Measurements from ENCODE around the gene C14orf132.

C14orf132 gene

GRCh38 chr14:96039633-96040311 lies 610 bp downstream of the C14orf132 start:
- DNase-seq (ENCODE audit: low read depth): no peak

DNA sequence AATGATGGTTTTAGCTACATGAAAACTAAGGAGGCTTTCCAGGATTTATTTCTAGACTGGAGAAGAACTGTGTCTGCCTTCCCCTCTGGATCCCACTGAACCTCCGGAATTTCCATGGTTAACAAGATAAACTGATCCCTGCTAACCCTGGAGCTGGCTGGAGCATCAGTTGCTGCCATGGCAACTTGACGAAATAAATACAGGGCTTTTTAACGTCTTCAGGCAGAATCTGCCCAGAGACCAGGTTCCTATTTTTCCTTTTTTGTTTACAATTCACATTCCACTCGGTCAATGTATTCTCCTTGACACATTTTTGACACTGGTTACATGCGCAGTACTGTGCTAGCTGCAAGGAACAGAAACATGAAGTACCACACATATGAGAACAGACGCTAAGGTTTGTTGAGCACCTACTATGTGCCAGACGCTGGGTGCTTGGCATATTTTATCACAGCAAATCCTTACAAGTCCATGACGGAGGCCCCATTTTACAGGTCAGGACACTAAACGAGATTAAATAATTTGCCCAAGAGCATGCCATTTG lies 1.7 kb downstream of the C14orf132 start:
- DNase-seq (ENCODE audit: low read depth): no peak

DNA sequence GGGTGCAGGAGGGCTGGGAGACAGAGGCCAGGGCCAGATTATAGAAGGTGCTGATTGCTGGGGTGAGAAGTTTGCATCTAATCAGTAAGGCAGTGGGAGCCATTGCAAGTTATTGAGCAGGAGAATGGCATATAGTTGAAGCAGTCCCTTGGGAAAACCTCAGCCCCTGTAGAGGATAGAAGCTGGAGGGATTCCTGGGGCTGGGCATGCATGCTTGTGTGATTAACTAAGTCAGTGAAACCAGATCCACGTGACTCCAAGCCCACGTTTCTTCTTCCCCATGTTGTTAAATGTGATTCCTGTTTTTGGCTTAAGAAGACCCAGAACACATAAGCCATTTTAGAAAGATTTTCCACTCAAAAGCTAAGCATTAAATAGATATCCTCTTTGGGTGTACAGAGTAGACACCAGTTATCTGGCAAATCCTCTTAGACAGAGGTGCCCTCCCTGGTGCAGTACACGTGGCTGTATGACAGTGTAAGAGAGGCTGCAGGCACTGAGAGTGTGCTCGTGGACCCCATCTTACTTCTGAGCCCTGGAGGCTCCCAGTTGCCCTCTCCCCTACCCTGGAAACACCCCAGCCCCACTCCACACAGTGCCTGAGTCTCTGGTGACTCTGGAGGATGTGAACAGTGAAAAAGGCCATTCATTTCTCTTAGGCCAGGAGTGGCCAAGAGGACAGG lies 3.2 kb downstream of the C14orf132 start:
- no peak for DNase-seq (ENCODE audit: low read depth)

DNA sequence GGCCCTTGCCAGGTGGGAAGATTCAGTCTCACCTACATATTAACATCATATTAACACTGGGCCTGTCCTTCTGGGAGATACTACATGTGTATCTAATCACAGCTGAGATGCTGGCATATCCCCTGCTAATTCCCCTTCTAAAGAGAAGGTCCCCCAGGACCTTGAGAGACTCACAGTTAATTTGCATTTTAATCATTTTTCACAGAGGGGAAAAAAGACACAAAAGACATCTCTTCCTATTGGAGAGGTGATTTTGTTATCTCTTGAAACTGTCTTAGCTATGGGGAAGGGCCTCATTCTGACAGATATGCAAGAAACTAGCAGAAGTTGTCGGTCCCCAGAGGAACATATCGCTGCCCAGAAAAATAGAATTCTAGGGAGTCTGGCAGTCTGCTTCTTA lies 7.5 kb downstream of the C14orf132 start:
- no peak for DNase-seq (ENCODE audit: low read depth)

GRCh38 chr14:96047101-96047500 lies 7.9 kb downstream of the C14orf132 start:
- DNase-seq (ENCODE audit: low read depth): no peak

- DNase-seq (ENCODE audit: low read depth): no peak
These were observed 10.8 kb downstream of the C14orf132 start for GRCh38 chr14:96049932-96050331.

DNA sequence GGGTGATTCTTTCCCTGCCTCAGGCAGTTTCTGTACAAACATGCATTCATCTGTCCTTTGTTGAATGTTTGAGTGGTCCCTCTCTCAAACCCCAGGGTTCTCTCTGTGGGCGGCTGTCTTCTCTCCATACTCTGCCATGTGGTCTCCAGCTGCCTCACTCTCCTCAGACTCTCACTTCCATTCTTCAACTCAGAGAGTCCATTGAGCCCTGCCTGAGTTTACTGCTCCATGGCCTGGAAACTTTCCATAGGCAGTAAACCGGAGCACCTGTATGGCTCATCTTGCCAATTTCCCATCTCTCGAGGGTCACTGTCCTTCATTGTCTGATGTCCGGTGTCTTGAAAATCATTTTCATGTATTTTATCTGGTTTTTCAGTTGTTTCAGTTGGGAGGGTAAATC lies 11.3 kb downstream of the C14orf132 start:
- no peak for DNase-seq (ENCODE audit: low read depth)

- DNase-seq (ENCODE audit: low read depth): no peak
These were observed 12.1 kb downstream of the C14orf132 start for GRCh38 chr14:96051231-96051630.

DNA sequence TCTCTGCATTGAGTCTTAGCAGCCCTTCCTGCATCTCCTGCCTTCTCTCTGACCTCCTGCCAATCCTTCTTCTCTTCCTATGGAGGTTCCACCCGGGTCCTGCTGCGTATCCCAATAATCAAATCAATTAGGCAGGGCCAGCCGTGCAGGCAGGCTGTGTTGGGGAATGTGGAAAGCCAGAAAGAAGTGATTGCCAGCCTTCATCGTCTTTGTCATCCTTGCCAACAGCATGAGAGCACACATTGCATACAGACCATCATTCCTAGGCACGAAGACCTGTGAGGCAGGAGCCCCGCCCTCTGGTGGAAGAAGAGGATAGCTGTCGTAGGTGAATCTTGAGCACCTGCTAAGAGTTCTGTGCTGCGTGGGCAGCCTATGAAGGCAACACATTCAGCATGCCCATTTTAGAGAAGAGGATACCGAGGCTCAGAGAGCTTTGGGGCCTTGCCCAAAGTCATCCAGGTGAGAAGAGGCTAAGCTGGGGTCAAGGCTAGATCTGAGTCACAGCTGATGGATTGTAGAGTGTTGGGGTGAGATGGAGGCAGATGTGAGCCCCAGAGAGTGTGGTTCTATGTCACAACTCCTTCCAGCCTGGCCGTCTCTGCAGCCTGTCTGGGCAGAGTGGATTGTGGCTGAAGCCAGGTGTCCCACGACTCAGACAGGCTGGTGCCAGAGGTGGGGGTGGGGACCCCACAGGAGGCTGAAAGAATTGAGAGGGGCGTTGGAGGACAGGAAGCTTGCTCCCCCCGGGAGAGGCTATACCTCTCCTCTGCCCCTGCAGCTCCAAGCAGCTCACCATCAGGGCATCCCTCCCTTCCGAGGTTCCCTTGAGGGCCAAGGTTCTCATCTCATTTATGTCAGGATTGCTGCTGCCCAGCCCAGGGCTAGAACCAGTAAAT lies 12.7 kb downstream of the C14orf132 start:
- DNase-seq (ENCODE audit: low read depth): no peak

GRCh38 chr14:96052541-96053247 lies 13.5 kb downstream of the C14orf132 start:
- no peak for DNase-seq (ENCODE audit: low read depth)

DNA sequence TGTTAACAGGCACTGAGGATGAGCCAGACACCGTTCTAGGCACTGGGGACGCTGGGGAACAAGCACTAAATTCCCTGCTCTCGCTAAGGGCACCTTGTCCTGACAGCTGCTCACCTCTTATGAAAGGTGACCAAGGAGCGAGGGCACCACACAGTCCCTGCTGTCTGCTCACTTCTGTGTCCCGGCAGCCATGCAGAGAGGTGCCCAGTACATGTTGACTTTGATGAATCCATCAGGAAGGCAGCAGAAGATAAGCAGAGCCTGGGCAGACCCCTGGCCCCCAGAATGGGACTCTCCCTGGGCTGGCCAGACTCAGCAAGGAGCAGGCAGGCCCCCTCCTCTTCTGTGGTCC lies 14.1 kb downstream of the C14orf132 start:
- DNase-seq (ENCODE audit: low read depth): no peak

DNA sequence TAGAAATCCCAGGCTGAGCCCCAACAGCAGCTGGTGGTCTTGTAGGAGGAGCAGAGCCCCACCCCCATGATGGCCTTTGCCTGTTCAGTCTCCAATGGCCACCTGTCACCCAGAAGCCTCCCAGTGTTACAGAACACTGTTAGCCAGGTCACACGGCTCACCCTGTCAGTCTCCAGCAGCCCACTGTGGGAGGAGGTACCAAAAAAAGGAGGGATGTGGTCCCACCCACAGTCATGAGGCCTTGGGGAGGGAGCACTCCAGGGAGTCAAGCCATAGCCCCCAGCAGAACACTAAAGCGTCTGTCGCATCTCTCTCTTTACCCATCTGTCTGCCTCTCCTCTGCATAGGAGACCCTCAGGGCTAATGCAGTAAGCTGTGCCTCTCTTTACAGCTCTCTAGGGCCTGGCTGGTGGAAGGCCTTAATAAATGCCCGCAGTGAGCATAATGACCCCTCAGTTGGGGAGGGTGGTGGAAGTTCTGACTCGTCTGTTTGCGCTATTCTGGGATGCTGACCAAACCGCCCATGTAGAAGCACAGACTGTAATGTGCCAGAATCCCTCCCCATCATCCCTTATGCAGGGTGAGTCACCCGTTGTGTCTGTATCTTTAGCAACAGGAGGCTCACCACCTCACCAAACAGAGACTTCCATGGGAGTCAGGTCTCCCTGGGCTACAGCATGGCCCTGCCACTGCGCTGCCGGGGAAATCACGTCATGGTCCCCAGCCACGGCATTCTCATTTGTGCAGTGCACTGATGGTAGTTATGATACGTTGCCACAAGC lies 14.6 kb downstream of the C14orf132 start:
- DNase-seq (ENCODE audit: low read depth): peak; percentile 93

DNA sequence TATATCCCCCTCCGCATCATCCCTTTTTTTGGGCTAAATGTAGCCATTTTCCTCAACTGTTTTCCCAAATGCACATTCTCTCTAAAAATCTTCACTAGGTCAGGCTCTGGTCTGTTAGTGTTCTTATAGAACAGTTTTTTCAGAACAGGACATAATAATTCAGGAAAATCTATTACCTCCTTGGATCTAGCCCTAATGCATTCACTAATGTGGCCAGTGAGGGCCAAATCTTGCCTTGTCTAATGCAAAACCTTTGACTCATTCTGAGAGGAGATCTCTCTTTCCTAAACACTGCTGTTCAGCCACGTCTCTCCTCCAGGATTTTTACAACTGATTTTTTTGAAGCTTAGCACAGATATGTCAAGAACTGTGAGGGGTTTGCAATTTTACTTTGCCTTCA lies 15.5 kb downstream of the C14orf132 start:
- DNase-seq (ENCODE audit: low read depth): no peak

GRCh38 chr14:96055065-96055752 lies 16.0 kb downstream of the C14orf132 start:
- DNase-seq (ENCODE audit: low read depth): no peak

- no peak for DNase-seq (ENCODE audit: low read depth)
These were observed 16.8 kb downstream of the C14orf132 start for GRCh38 chr14:96055753-96056508.

DNA sequence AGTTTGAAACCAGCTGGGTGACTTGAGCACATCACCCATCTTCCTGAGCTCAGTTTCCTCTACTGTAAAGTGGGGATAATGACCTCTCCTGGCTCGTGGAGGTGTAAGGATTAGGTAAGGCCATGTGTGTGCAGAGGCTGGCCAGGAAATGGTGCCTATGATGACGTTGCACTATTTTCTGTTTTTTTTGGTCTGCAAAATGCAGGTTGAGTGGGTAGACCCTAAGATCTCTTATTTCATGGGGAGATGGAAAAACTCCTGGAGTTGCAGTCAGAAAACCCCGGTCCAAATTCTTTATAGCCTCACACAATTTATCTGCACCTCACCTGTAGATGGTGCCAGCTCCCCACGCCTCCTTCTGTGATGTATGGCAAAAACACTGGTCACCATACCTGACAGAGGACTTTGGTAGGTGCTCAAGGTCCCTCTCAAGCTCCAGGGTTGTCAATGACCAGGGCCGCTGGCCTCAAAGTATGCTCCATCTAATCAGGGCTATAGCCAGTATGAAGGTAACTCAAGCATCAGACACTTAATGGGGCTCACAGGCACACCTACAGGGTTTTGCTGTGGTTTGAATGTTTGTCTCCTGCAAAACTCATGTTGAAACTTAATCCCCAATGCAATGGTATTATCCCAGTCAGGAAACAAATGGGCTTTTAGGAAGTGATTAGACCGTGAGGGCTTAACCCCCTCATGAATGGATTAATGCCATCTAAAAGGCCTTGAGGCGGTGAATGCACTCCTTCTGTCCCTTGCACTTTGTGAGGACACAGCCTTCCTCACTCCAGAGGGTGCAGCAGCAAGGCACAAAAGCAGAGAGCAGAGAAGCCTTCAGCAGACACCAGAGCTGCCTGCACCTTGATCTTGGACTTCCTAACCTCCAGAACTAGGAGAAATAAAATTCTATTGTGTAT lies 17.6 kb downstream of the C14orf132 start:
- DNase-seq (ENCODE audit: low read depth): no peak

- no peak for DNase-seq (ENCODE audit: low read depth)
These were observed 18.6 kb downstream of the C14orf132 start for GRCh38 chr14:96057738-96058137.

DNA sequence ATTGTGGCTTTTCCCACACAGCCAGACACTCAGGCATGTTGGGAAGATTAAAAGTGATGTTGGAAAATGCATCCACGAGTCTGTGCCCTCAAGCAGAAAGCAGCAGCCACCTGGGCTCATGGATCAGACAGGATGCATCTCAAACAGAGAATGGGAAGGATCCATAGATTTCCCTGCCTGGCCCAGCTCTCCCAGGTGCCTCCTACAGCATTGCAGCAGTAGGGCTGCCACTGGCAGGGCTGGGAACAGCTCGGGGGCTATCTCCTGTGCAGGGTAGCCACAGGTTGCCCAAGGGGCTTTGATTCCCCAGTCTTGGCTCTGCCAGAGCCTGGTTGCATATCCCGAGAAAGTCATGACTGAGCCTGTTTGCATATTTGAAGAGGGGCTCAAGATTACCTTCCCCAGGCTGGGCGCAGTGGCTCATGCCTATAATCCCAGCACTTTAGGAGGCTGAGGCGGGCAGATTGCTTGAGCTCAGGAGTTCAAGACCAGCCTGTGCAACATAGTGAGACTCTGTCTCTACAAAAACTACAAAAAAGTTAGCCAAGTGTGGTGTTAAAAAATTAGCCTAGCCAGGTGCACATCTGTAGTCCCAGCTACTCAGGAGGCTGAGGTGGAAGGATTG lies 19.5 kb downstream of the C14orf132 start:
- no peak for DNase-seq (ENCODE audit: low read depth)

Data from non-pigmented ciliary epithelial cell (primary cell).